BLaER1 (cell line): ENCODE measurements around the gene SLC16A10.
"Not testable (repeated sequence)": the region's sequence is repeated elsewhere in the genome, so short reads cannot be mapped to it uniquely, and the experiment has no call there.

Experiments
- H3K27ac ChIP-seq: shearing (Covaris generic); formaldehyde crosslinking; 2 replicates; pipeline ENCODE4 v1.8.1; 2022
- H3K27me3 ChIP-seq: shearing (Covaris generic); formaldehyde crosslinking; 2 replicates; pipeline ENCODE4 v1.8.1; 2022
- H3K36me3 ChIP-seq: shearing (Covaris generic); formaldehyde crosslinking; 2 replicates; pipeline ENCODE4 v1.8.1; 2022
- H3K4me1 ChIP-seq: shearing (Covaris generic); formaldehyde crosslinking; 2 replicates; pipeline ENCODE4 v1.8.1; 2022
- H3K4me2 ChIP-seq: shearing (Covaris generic); formaldehyde crosslinking; 2 replicates; pipeline ENCODE4 v1.8.1; 2022
- H3K4me3 ChIP-seq: shearing (Covaris generic); formaldehyde crosslinking; 2 replicates; pipeline ENCODE4 v1.8.1; 2022
- H3K9ac ChIP-seq: shearing (Covaris generic); formaldehyde crosslinking; 2 replicates; pipeline ENCODE4 v1.8.1; 2022
- H3K9me3 ChIP-seq: shearing (Covaris generic); formaldehyde crosslinking; 2 replicates; pipeline ENCODE4 v1.8.1; 2022
- H4K20me1 ChIP-seq: shearing (Covaris generic); formaldehyde crosslinking; 2 replicates; pipeline ENCODE4 v1.8.1; 2022
- Cebpa-rat ChIP-seq: shearing (Covaris generic); IDR thresholded peaks from 2 replicates; pipeline ENCODE4 v1.8.1; 2022

The SLC16A10 gene

GRCh38 chr6:111201764-111202163 lies 114.5 kb downstream of the SLC16A10 start:
- peaks cover 10% of the 10 kb centered on the region for H3K4me1 ChIP-seq
- no peak overlapping the region for H3K4me2 ChIP-seq
- no peaks in the 10 kb centered on the region for H4K20me1 ChIP-seq
- H3K9ac ChIP-seq: no peak overlapping the region
- H3K36me3 ChIP-seq: no peaks in the 10 kb centered on the region
- no peaks in the 10 kb centered on the region for H3K27me3 ChIP-seq
- TF ChIP-seq Cebpa-rat: no peak
- H3K4me3 ChIP-seq: no peak overlapping the region
- no peak overlapping the region for H3K27ac ChIP-seq
- no peaks in the 10 kb centered on the region for H3K9me3 ChIP-seq

GRCh38 chr6:111203539-111203938 lies 116.2 kb downstream of the SLC16A10 start:
- peaks cover 10% of the 10 kb centered on the region for H3K4me1 ChIP-seq
- not testable (repeated sequence) for H3K27me3 ChIP-seq, H3K27ac ChIP-seq, H3K4me3 ChIP-seq, H3K4me2 ChIP-seq, H3K36me3 ChIP-seq, H3K9me3 ChIP-seq, H4K20me1 ChIP-seq, H3K9ac ChIP-seq

- TF ChIP-seq Cebpa-rat: no peak
- Histone ChIP-seq H3K4me3 (no peak overlapping the region), H3K4me2 (no peak overlapping the region), H3K27me3 (no peaks in the 10 kb centered on the region), H4K20me1 (no peaks in the 10 kb centered on the region), H3K9ac (no peak overlapping the region), H3K36me3 (no peaks in the 10 kb centered on the region), H3K4me1 (peaks cover 10% of the 10 kb centered on the region), H3K27ac (no peak overlapping the region), H3K9me3 (no peaks in the 10 kb centered on the region)
These were observed 117.0 kb downstream of the SLC16A10 start for GRCh38 chr6:111204305-111204704.

DNA sequence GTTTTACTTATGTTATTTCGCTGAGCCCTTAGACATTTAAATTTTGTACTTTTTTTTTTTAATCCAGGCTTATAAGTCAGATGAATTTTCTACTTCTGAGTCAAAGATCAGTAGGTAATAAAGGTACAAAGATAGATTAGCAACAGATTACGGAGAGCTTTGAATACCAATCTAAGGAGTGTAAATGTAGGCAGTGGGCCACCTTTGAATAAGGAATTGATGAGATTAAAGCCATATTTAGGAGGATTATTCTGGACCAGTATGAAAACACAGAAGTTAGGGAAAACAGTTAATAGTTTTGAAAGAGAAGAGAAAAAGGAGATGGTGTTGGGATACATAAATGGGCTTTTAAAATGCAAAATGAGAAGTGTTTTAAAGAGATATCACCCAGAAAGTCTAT lies 117.6 kb downstream of the SLC16A10 start:
- Histone ChIP-seq H3K4me2 (no peak overlapping the region), H3K9me3 (no peaks in the 10 kb centered on the region), H3K27ac (no peak overlapping the region), H3K4me3 (no peak overlapping the region), H3K36me3 (no peaks in the 10 kb centered on the region), H4K20me1 (no peaks in the 10 kb centered on the region), H3K27me3 (no peaks in the 10 kb centered on the region), H3K4me1 (peaks cover 10% of the 10 kb centered on the region), H3K9ac (no peak overlapping the region)
- no peak for TF ChIP-seq Cebpa-rat

GRCh38 chr6:111205502-111205901 lies 118.2 kb downstream of the SLC16A10 start:
- no peak for TF ChIP-seq Cebpa-rat
- H3K4me1 ChIP-seq: peaks cover 10% of the 10 kb centered on the region
- no peaks in the 10 kb centered on the region for H4K20me1 ChIP-seq
- H3K4me3 ChIP-seq: no peak overlapping the region
- no peaks in the 10 kb centered on the region for H3K36me3 ChIP-seq
- no peak overlapping the region for H3K9ac ChIP-seq
- no peaks in the 10 kb centered on the region for H3K9me3 ChIP-seq
- H3K4me2 ChIP-seq: no peak overlapping the region
- H3K27me3 ChIP-seq: no peaks in the 10 kb centered on the region
- H3K27ac ChIP-seq: no peak overlapping the region

GRCh38 chr6:111207141-111207858 lies 120.0 kb downstream of the SLC16A10 start:
- no peak for TF ChIP-seq Cebpa-rat
- H4K20me1 ChIP-seq: no peaks in the 10 kb centered on the region
- H3K4me1 ChIP-seq: no peaks in the 10 kb centered on the region
- H3K4me3 ChIP-seq: no peak overlapping the region
- H3K27ac ChIP-seq: no peak overlapping the region
- H3K27me3 ChIP-seq: no peaks in the 10 kb centered on the region
- no peak overlapping the region for H3K9ac ChIP-seq
- H3K4me2 ChIP-seq: no peak overlapping the region
- no peaks in the 10 kb centered on the region for H3K36me3 ChIP-seq
- no peaks in the 10 kb centered on the region for H3K9me3 ChIP-seq

DNA sequence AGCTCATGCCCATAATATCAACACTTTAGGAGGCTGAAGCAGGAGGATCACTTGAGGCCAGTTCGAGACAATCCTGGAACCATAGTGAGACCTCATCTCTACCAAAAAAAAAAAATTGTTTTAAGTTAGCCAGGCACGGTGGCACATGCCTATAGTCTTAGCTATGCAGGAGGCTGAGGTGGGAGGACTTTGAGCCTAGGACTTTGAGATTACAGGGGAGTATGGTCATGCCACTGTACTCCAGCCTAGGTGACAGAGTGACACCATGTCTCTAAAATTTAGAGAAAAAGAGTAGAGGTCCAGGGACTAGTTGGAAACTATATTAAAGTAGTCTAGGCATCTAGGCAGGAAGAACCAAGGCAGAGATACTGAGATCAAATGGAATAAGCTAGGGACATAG lies 121.6 kb downstream of the SLC16A10 start:
- H3K9me3 ChIP-seq: no peaks in the 10 kb centered on the region
- H3K4me2 ChIP-seq: no peak overlapping the region
- H3K27me3 ChIP-seq: no peaks in the 10 kb centered on the region
- H3K36me3 ChIP-seq: no peaks in the 10 kb centered on the region
- no peak overlapping the region for H3K9ac ChIP-seq
- H4K20me1 ChIP-seq: no peaks in the 10 kb centered on the region
- no peak overlapping the region for H3K27ac ChIP-seq
- no peaks in the 10 kb centered on the region for H3K4me1 ChIP-seq
- no peak for TF ChIP-seq Cebpa-rat
- no peak overlapping the region for H3K4me3 ChIP-seq

- no peak overlapping the region for H3K27ac ChIP-seq
- H3K9ac ChIP-seq: no peak overlapping the region
- TF ChIP-seq Cebpa-rat: no peak
- H3K27me3 ChIP-seq: no peaks in the 10 kb centered on the region
- no peak overlapping the region for H3K4me2 ChIP-seq
- H3K4me1 ChIP-seq: no peaks in the 10 kb centered on the region
- H3K36me3 ChIP-seq: no peaks in the 10 kb centered on the region
- H3K4me3 ChIP-seq: no peak overlapping the region
- H3K9me3 ChIP-seq: no peaks in the 10 kb centered on the region
- no peaks in the 10 kb centered on the region for H4K20me1 ChIP-seq
These were observed 123.0 kb downstream of the SLC16A10 start for GRCh38 chr6:111210194-111210728.

- Histone ChIP-seq H3K9ac (no peak overlapping the region), H3K4me1 (no peaks in the 10 kb centered on the region), H3K27me3 (no peaks in the 10 kb centered on the region), H3K4me3 (no peak overlapping the region), H3K4me2 (no peak overlapping the region), H3K27ac (no peak overlapping the region), H3K36me3 (no peaks in the 10 kb centered on the region), H4K20me1 (no peaks in the 10 kb centered on the region), H3K9me3 (no peaks in the 10 kb centered on the region)
- no peak for TF ChIP-seq Cebpa-rat
These were observed 124.2 kb downstream of the SLC16A10 start for GRCh38 chr6:111211411-111212030.

GRCh38 chr6:111212625-111213024 lies 125.3 kb downstream of the SLC16A10 start:
- no peaks in the 10 kb centered on the region for H3K36me3 ChIP-seq
- no peak for TF ChIP-seq Cebpa-rat
- no peaks in the 10 kb centered on the region for H3K9me3 ChIP-seq
- H3K4me1 ChIP-seq: no peaks in the 10 kb centered on the region
- H4K20me1 ChIP-seq: no peaks in the 10 kb centered on the region
- no peak overlapping the region for H3K4me3 ChIP-seq
- no peaks in the 10 kb centered on the region for H3K27me3 ChIP-seq
- no peak overlapping the region for H3K9ac ChIP-seq
- no peak overlapping the region for H3K27ac ChIP-seq
- H3K4me2 ChIP-seq: no peak overlapping the region
